GM23248 (cell line): ENCODE measurements around the gene NANS.

Experiments used
- EZH2 ChIP-seq: fragments of 200-600 bp; sonication (generic); IDR thresholded peaks from 2 replicates; pipeline ENCODE4 v1.6.1; 2018; ENCODE audit warnings: antibody characterized with exemption, mild to moderate bottlenecking; ENCODE audit not compliant: insufficient read depth, poor library complexity, severe bottlenecking
- EZH2phosphoT487 ChIP-seq: fragments of 200-600 bp; sonication (generic); IDR thresholded peaks from 2 replicates; pipeline ENCODE4 v1.6.1; 2018; ENCODE audit warnings: antibody characterized with exemption, moderate library complexity, mild to moderate bottlenecking, low read depth; ENCODE audit not compliant: insufficient read depth

GRCh38 chr9:98009437-98009836 is 47.1 kb upstream of the NANS start:
- TF ChIP-seq EZH2 (no peak), EZH2phosphoT487 (no peak)
